GM19467 (cell line): ENCODE data around the gene MYLK.
"Not testable (repeated sequence)": the region's sequence is repeated elsewhere in the genome, so short reads cannot be mapped to it uniquely, and the experiment has no call there.

Experiments
- ATAC-seq: cut with Tn5 transposase; IDR thresholded peaks from one replicate; pipeline ENCODE4 v1.9.1; 2021; ENCODE audit warnings: mild to moderate bottlenecking, moderate library complexity; ENCODE audit not compliant: unreplicated experiment

The MYLK gene

GRCh38 chr3:123706871-123707270, 177.3 kb downstream of the MYLK start:
- ATAC-seq = no peak

- ATAC-seq = no peak
Observed at GRCh38 chr3:123705488-123706285, 178.4 kb downstream of the MYLK start.

GRCh38 chr3:123703663-123704062, 180.5 kb downstream of the MYLK start:
- ATAC-seq = not testable (repeated sequence)

DNA sequence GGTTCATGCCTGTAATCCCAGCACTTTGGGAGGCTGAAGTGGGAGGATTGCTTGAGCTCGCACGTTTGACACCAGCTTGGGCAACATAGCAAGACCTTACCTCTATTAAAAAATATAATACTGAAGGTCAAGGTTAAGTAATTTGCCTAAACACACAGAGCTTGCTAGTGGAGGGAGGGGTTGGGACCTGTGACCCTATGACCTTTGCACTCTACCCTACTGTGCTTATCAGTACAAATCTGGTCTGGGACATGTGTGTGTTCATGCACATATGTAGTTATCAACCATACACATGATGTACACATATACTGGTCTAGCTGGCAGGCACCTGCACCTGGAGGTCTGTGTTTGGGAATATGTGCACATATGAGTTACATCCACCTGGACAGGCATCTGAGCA, 181.4 kb downstream of the MYLK start:
- ATAC-seq = no peak

DNA sequence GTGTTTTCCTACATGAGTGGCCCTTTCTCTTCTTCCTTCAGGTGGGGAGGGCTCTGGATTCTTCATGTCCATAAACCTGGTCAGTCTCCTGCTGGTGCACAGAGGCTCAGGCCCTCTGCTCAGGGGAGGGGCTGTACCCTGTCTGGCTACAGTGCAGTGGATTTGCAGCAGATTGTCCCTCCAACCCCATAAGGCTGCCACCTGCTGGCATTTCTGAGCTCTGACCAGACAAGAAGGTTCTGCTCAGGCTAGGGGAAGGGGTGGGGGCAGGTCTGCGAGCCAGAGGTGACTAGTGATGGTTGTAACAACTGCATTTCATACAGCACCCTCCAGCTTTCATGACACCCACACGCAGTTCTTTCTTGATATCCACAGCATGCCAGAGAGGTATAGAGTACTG, 182.1 kb downstream of the MYLK start:
- not testable (repeated sequence) for ATAC-seq

GRCh38 chr3:123700791-123701722, 183.1 kb downstream of the MYLK start:
- ATAC-seq = no peak

DNA sequence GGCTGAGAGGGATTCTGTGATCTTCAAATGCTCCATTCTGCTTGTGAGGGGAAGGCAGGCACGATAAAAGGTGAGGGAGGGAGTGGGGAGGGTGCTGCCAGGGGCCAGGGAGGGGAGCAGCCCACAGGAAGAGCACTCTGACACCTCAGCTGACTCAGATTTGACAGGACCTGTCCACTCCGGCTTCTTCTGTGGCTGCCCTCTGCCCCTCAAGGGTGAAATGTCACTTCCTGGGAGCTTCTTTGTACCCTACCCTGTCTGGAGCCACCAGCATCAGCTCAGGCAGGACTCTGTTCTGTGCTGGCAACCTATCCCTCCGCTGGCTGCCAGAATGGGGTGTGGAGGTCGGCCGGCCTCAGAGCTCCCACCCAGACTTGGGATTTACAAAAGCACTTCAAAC, 185.3 kb downstream of the MYLK start:
- no peak for ATAC-seq

GRCh38 chr3:123696808-123697207, 187.3 kb downstream of the MYLK start:
- no peak for ATAC-seq

- ATAC-seq = no peak
Observed at GRCh38 chr3:123695731-123696640, 188.1 kb downstream of the MYLK start.

GRCh38 chr3:123695152-123695551, 189.0 kb downstream of the MYLK start:
- no peak for ATAC-seq

DNA sequence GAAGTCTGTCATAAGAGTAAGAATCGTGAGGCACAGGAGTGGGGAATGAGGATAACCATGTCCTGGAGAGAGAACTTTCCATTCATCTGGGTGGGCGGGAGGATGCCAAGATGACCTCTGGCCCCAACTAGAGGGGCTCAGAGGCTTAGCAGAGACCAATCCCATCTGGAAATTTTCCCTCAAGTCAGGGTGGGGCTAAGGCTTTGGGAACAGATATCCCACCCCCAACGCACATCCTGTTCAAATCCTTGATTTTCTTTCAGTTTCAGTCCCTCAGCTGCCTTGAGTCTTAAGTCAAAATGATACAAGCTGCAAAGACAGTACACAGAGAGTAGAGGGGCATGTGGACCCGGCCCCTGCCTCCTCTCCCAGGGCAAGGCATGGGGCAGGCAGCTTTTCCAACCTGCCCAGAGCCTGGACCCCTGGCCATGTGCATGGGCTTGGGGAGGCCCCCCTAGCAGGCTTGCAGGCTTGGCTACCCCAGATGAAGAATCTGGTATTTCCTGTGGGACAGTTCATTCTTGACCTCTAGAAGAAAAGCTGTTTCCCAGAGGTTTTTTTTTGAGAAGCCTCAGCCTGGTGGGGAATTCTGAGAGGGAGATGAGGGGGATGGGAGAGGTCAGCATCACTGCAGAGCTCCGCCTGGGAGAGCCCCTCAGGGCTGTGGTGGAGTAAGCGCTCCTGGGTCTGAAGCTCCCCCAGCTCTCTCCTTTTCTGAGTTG, 189.6 kb downstream of the MYLK start:
- no peak for ATAC-seq

- ATAC-seq = no peak
Observed at GRCh38 chr3:123693584-123694190, 190.4 kb downstream of the MYLK start.

DNA sequence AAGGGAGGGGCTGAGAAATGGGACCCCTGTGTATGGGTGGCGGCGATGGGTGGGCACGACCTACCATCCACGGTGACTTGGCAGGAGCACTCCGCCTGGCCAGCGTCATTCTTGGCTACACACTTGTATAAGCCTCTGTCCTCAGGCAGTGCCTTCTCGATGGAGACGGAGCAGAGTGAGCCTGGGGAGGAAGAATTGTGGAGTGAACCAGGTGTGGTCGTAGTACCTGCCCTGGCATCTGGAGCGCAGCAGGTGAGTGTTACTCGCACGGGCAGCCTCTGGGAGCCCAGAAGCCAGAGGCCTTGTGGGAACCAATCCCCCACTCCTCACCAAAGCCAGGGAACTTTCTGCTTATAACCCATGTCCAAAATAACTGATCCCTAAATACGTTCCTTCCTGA, 191.5 kb downstream of the MYLK start:
- ATAC-seq = no peak

DNA sequence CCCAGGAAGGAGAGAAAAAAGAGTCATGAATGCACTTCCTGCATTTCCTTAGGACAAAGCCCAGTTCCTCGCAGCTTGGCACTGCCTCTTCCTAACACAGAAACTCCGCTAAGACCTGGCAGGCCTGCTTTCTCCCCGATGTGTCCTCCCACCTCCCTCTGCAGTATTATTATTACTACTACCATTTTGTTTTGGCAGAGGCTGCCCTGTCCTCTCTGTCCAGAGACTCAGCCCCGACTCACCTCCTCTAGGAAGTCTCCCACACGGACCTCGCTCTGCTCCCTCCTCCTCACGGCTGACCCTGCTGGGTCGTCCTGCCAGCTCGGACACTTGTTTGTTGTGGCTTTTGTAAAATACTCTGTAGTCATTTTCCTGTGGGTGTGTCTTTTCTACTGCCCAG, 192.1 kb downstream of the MYLK start:
- no peak for ATAC-seq

DNA sequence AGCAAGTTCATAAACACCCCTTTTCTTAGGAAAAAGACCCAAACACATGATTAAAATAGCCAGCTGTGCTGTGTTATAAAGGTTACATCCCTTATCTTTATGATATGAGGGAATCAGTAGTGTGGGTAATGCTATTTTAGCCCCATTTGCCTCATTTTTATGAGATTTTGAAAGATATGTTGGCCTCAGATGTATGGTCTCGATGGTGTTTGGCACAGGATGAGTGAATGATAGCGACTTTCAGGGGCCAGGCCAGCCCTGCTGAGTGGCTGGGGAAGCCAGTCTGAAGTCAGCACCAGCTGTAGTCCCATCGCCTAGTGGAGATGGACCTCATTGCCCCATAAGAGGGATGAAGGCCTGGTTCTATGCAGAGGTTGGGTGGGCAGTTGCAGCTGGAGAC, 194.3 kb downstream of the MYLK start:
- no peak for ATAC-seq

- no peak for ATAC-seq
Observed at GRCh38 chr3:123688241-123688747, 195.8 kb downstream of the MYLK start.

DNA sequence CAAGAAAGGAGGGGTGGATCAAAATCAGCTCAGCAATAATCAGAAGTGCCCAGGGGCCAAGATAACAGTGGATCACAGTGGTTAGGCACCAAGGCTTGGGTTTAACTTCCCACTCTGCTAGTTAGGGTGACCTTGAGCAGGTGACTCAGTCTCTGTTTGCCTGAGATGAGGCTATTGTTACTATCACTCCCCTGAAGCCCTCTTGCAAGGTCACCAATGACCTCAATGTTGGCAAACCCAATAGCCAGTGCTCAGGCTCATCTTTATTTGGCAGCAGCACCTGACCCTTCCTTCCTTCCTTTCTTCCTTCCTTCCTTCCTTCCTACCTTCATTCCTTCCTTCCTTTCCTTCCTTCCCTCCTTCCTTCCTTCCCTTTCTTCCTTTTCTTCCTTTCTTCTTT, 196.8 kb downstream of the MYLK start:
- ATAC-seq = no peak

DNA sequence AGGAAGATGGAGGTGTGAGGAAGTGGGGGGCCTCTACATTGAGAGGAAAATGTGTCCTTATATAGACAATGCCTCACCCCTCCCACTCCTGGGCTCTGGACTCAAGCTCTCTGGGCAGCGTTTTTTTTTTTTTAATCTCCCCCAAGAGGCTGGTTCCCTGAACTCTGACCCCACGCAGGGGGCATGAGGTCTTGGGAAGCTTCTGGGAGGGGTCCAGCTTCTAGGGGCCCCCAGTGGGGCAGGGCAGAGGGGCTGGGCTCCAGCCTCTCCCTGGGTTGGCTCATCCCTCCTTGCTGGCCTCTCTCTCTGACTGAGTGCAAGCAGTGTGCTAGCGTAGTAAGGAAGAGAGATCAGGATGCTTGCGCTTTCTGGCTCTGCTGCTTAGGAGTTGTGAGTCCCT, 197.9 kb downstream of the MYLK start:
- ATAC-seq = no peak

DNA sequence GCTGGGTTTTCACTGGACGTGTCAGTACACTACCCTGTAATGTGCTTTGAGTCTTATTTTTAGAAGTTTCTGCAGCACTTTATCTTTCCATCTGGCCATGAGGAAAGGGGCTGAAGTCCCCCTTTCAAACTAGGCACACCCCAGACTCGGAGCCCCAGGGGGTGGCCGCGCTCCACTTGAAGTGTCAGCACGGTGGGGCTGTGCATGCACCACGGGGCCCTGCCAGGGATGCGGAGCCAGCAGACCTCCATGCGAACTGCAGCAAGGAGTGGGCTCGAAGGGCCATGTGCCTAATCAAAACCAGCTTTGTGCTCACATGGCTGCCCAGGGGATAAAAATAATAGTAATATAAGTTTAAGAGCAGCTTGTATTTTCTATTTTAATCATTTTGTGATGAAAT, 198.4 kb downstream of the MYLK start:
- no peak for ATAC-seq

GRCh38 chr3:123684636-123685035, 199.5 kb downstream of the MYLK start:
- ATAC-seq = no peak
